Thymus (tissue), 11 donors: Measurements from ENCODE around the gene ARL5A. TPM values are rescaled to one million over a fixed set of nuclear protein-coding genes. Genes with fewer than 3 reads are reported as not detected.

Source experiments
- DNase-seq, 9 donors: peaks; one replicate each; pipeline ENCODE4 v3.0.0-alpha.2; 2013; ENCODE audit warnings: low spot score in 9 of 9, low read depth in 6 of 9, missing footprints in 1 of 9
- H3K27ac ChIP-seq, 2 donors: one replicate each; pipeline ENCODE4 v1.5.1; 2013; ENCODE audit warnings: control low read depth in 1 of 2, low read depth in 1 of 2, low read length in 1 of 2, mild to moderate bottlenecking in 1 of 2, moderate library complexity in 1 of 2
- H3K27me3 ChIP-seq, 2 donors: one replicate each; pipeline ENCODE4 v1.5.1; 2013; ENCODE audit warnings: low read length in 1 of 2; ENCODE audit not compliant: control insufficient read depth in 2 of 2, insufficient read depth in 1 of 2
- H3K36me3 ChIP-seq, 2 donors: one replicate each; pipeline ENCODE4 v1.5.1; 2013; ENCODE audit warnings: low read length in 1 of 2, mild to moderate bottlenecking in 1 of 2, moderate library complexity in 1 of 2; ENCODE audit not compliant: control insufficient read depth in 2 of 2, insufficient read depth in 2 of 2
- H3K4me1 ChIP-seq, 2 donors: one replicate each; pipeline ENCODE4 v1.5.1; 2013; ENCODE audit warnings: low read length in 2 of 2; ENCODE audit not compliant: control insufficient read depth in 2 of 2, insufficient read depth in 2 of 2
- H3K4me3 ChIP-seq, 2 donors: one replicate each; pipeline ENCODE4 v1.5.1; 2013; ENCODE audit warnings: low read length in 2 of 2, control low read depth in 1 of 2, mild to moderate bottlenecking in 1 of 2
- H3K9me3 ChIP-seq, 2 donors: one replicate each; pipeline ENCODE4 v1.5.1; 2013; ENCODE audit warnings: low read length in 1 of 2, mild to moderate bottlenecking in 1 of 2; ENCODE audit not compliant: control insufficient read depth in 2 of 2, insufficient read depth in 1 of 2
- WGBS: extraction: QIAGEN DNeasy Blood & Tissue Kit; methylation state at CpG from one replicate; pipeline ENCODE4 v1.1.7; 2013; 5-methylcytosine and 5-hydroxymethylcytosine counted together
- polyA plus RNA-seq: library from polyadenylated mRNA; stranded (reverse); fragments of 200-250 nt; gene quantifications from one replicate; pipeline ENCODE4 v1.2.3, GENCODE V29; 2013
- total RNA-seq: library from RNA; stranded (reverse); fragments of 120-200 nt; gene quantifications from one replicate; pipeline ENCODE4 v1.2.4, GENCODE V29; 2013
- donor health status: healthy.

The ARL5A gene
- total and polyA plus RNA-seq, 2 donors, result 15.0 to 44.1 TPM

- DNase-seq, result no peak
- Histone ChIP-seq H3K4me3 (peak overlapping the region; percentile 57 to 84), H3K27me3 (no peaks in the 10 kb centered on the region), H3K27ac (peak overlapping the region; percentile 76 to 86), H3K4me1 (peaks cover 10% of the 10 kb centered on the region in 2 donors), H3K36me3 (no peaks in the 10 kb centered on the region), H3K9me3 (no peaks in the 10 kb centered on the region)
- 97% methylated on average over 5 of the region's 5 CpGs for WGBS
Observed at GRCh38 chr2:151828890-151829324, 686 bp upstream of the ARL5A start.

- Histone ChIP-seq H3K4me3 (peak overlapping the region; percentile 84 to 93), H3K27ac (peak overlapping the region; percentile 53 to 71), H3K4me1 (peaks cover 10% of the 10 kb centered on the region in 2 donors), H3K36me3 (no peaks in the 10 kb centered on the region), H3K27me3 (no peaks in the 10 kb centered on the region), H3K9me3 (no peaks in the 10 kb centered on the region)
- DNase-seq, result peak in 5 of 9 donors; percentile 8 to 52 (median 24)
- WGBS, result under 1% methylated on average over 38 of the region's 38 CpGs
Observed at GRCh38 chr2:151827564-151828142, 568 bp downstream of the ARL5A start.

GRCh38 chr2:151826737-151827157 lies 1.5 kb downstream of the ARL5A start:
- DNase-seq, result peak in 1 of 9 donors; percentile 18
- H3K9me3 ChIP-seq, result no peaks in the 10 kb centered on the region
- H3K27ac ChIP-seq, result peak overlapping the region in 1 of 2 donors; percentile 26
- H3K27me3 ChIP-seq, result no peaks in the 10 kb centered on the region
- 70% methylated on average over 6 of the region's 6 CpGs for WGBS
- H3K36me3 ChIP-seq, result no peaks in the 10 kb centered on the region
- peaks cover 10% of the 10 kb centered on the region in 2 donors for H3K4me1 ChIP-seq
- H3K4me3 ChIP-seq, result peak overlapping the region; percentile 84 to 93

GRCh38 chr2:151824886-151825285 lies 3.3 kb downstream of the ARL5A start:
- Histone ChIP-seq H3K27ac (no peak overlapping the region), H3K9me3 (no peaks in the 10 kb centered on the region), H3K4me1 (peaks cover 10% of the 10 kb centered on the region in 2 donors), H3K27me3 (no peaks in the 10 kb centered on the region), H3K4me3 (no peak overlapping the region), H3K36me3 (no peaks in the 10 kb centered on the region)
- DNase-seq, result no peak
- WGBS, result 98% methylated on average over 2 of the region's 2 CpGs

GRCh38 chr2:151823651-151824050 lies 4.6 kb downstream of the ARL5A start:
- H3K4me1 ChIP-seq, result peaks cover 6% of the 10 kb centered on the region in 2 donors
- no peak for DNase-seq
- no peaks in the 10 kb centered on the region for H3K36me3 ChIP-seq
- 92% methylated on average over 6 of the region's 6 CpGs for WGBS
- H3K9me3 ChIP-seq, result no peaks in the 10 kb centered on the region
- H3K27ac ChIP-seq, result no peak overlapping the region
- H3K27me3 ChIP-seq, result no peaks in the 10 kb centered on the region
- no peak overlapping the region for H3K4me3 ChIP-seq

- Histone ChIP-seq H3K27me3 (no peaks in the 10 kb centered on the region), H3K4me3 (no peak overlapping the region), H3K4me1 (no peaks in the 10 kb centered on the region), H3K36me3 (peaks cover 0 to under 1% of the 10 kb centered on the region in 2 donors), H3K27ac (no peak overlapping the region), H3K9me3 (no peaks in the 10 kb centered on the region)
- no peak for DNase-seq
- WGBS, result 87% methylated on average over 2 of the region's 2 CpGs
Observed at GRCh38 chr2:151819920-151820319, 8.3 kb downstream of the ARL5A start.

- DNase-seq, result no peak
- H3K4me3 ChIP-seq, result no peak overlapping the region
Observed at GRCh38 chr2:151817929-151818328, 10.3 kb downstream of the ARL5A start.

GRCh38 chr2:151816843-151817242 lies 11.4 kb downstream of the ARL5A start:
- H3K27me3 ChIP-seq, result no peaks in the 10 kb centered on the region
- no peak overlapping the region for H3K27ac ChIP-seq
- H3K4me3 ChIP-seq, result no peak overlapping the region
- H3K4me1 ChIP-seq, result no peaks in the 10 kb centered on the region
- WGBS, result 98% methylated on average over 2 of the region's 2 CpGs
- peaks cover 5 to 22% of the 10 kb centered on the region in 2 donors for H3K36me3 ChIP-seq
- no peak for DNase-seq
- H3K9me3 ChIP-seq, result no peaks in the 10 kb centered on the region

More at GRCh38 chr2:151817929-151818328, 10.3 kb downstream of the ARL5A start:
- H3K9me3 ChIP-seq, result no peaks in the 10 kb centered on the region
- H3K27ac ChIP-seq, result no peak overlapping the region
- no peaks in the 10 kb centered on the region for H3K27me3 ChIP-seq
- WGBS, result 100% methylated on average over 3 of the region's 3 CpGs
- no peaks in the 10 kb centered on the region for H3K4me1 ChIP-seq
- H3K36me3 ChIP-seq, result peaks cover 5 to 15% of the 10 kb centered on the region in 2 donors

GRCh38 chr2:151815821-151816489 lies 12.3 kb downstream of the ARL5A start:
- no peaks in the 10 kb centered on the region for H3K4me1 ChIP-seq
- WGBS, result 98% methylated on average over 9 of the region's 9 CpGs
- no peak overlapping the region for H3K27ac ChIP-seq
- H3K27me3 ChIP-seq, result no peaks in the 10 kb centered on the region
- peaks cover 0 to 3% of the 10 kb centered on the region in 2 donors for H3K9me3 ChIP-seq
- no peak overlapping the region for H3K4me3 ChIP-seq
- DNase-seq, result no peak
- H3K36me3 ChIP-seq, result peaks cover 5 to 27% of the 10 kb centered on the region in 2 donors
